Adrenal gland (tissue), 5 donors: ENCODE measurements around the gene THSD7A.

Source experiments
- POLR2A ChIP-seq, 2 donors: fragments of 450-650 bp; IDR thresholded peaks; one replicate each; pipeline ENCODE4 v1.6.1; 2017; ENCODE audit warnings: antibody characterized with exemption in 2 of 2, mild to moderate bottlenecking in 2 of 2, moderate library complexity in 1 of 2
- TF ChIP-seq, protein P1 (sequence below), 6 experiments: fragments of 450-650 bp in 4 of 6; fragments of 200-600 bp in 2 of 6; sonication (generic) in 1 of 6; IDR thresholded peaks; 1 replicate in 5 of 6; 2 replicates in 1 of 6; pipeline versions ENCODE4 v1.5.1 to v1.8.0; 2016 to 2021; ENCODE audit warnings: antibody characterized with exemption in 6 of 6, mild to moderate bottlenecking in 2 of 6, moderate library complexity in 1 of 6
- donor health status: DM: no; HTN: no; CAD: no.

DNA sequence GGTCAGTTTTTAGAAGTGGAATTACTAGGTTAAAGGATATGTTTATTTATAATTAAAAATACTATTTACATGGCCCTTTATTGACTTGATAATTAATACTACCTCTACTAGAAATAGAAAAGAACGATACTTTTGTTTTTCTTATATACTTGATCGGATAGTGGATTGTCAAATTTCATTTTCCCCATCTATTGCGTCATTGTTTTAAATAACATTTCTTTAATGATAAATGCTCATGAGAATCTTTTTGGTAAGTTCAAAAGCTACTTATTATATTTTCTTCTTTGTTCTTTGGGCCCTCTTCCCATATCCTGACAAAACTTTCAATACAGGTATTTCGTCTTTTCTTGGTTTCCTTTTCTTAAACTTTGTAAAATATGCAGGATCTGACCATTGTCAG is 465.9 kb downstream of the THSD7A start:
- TF ChIP-seq, protein P1, sequence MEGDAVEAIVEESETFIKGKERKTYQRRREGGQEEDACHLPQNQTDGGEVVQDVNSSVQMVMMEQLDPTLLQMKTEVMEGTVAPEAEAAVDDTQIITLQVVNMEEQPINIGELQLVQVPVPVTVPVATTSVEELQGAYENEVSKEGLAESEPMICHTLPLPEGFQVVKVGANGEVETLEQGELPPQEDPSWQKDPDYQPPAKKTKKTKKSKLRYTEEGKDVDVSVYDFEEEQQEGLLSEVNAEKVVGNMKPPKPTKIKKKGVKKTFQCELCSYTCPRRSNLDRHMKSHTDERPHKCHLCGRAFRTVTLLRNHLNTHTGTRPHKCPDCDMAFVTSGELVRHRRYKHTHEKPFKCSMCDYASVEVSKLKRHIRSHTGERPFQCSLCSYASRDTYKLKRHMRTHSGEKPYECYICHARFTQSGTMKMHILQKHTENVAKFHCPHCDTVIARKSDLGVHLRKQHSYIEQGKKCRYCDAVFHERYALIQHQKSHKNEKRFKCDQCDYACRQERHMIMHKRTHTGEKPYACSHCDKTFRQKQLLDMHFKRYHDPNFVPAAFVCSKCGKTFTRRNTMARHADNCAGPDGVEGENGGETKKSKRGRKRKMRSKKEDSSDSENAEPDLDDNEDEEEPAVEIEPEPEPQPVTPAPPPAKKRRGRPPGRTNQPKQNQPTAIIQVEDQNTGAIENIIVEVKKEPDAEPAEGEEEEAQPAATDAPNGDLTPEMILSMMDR (IDR thresholded peaks at IDR 0.05): no peak
- TF ChIP-seq POLR2A (IDR thresholded peaks at IDR 0.05): no peak
